ENCODE data around the gene TRIM8. TPM values are rescaled to one million over a fixed set of nuclear protein-coding genes. Genes with fewer than 3 reads are reported as not detected.
A peak's percentile ranks its signal among the peaks of the same experiment; 100 is the strongest.

The TRIM8 gene
- polyA plus RNA-seq, 3 donors: 39.4 to 183 (median 41.4) TPM

DNA sequence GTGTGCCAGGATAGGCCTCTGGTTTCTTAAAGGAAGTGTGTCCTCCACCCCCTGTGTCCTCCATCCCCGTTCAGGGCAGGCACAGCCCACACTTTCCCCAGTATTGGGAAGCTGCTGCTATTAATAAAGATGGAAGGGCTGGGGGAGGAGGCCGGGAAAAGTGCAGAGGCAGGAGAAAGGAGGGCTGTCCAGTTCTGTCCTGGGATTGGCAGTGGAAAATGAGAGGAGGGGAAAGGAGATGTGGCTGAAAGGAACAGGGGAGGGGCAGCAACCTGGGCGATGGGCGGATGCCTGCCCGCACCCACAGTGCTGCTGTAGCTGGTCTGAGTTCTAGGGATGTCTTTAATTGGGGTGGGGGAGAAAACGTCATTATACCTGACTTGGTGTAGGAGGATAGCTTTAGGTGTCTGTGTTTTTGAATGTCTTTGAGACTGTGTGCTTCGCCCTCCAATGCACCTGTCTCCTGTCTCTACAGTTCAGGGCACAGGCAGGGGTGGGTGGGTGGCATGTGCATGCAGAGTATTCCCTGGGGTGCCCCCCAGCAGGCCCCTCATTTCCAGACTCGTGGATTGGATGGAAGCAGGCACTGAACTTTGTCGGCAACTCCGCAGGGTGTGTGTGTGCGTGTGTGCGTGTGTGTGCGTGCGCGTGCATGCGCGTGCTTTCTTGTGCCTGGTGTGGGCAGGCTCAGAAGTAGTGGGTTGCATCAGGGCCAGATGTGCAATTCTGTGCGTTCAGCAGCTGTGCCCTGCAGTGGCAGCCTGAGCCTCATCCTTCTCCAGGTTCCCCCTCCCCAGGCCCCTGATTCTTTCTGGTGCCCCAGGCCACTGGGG, 2.5 kb downstream of the TRIM8 start:
- H3K4me3 ChIP-seq (replicated peaks in 1 of 3; ENCODE audit: low read depth in 2 of 3, low read length in 3 of 3): peak overlapping the region; percentile 71 to 99 (median 76)
- no peaks in the 10 kb centered on the region for H3K27me3 ChIP-seq (ENCODE audit: control insufficient read depth in 2 of 2, insufficient read depth in 2 of 2, low read length in 2 of 2)
- 12% methylated on average over 16 of the region's 18 CpGs for WGBS (ENCODE audit: insufficient coverage)
- peaks cover 0 to 3% (median 0%) of the 10 kb centered on the region in 3 donors for H3K27me3 Mint-ChIP-seq (ENCODE audit: low read depth in 3 of 3)
- peaks cover 17 to 18% of the 10 kb centered on the region in 2 donors for H3K36me3 ChIP-seq (replicated peaks in 1 of 2; ENCODE audit: control insufficient read depth in 1 of 2, insufficient read depth in 2 of 2, low read length in 2 of 2)
- peaks cover 54 to 56% of the 10 kb centered on the region in 2 donors for H3K4me1 ChIP-seq (ENCODE audit: control insufficient read depth in 1 of 2, insufficient read depth in 2 of 2, low read length in 2 of 2)
- H3K4me2 ChIP-seq (replicated peaks; ENCODE audit: extremely low read depth, low read length, poor library complexity, severe bottlenecking): peak overlapping the region; percentile 89
- no peaks in the 10 kb centered on the region for H3K9me3 ChIP-seq (replicated peaks in 1 of 2; ENCODE audit: control insufficient read depth in 1 of 2, insufficient read depth in 1 of 2, low read length in 2 of 2)
- peak in 2 of 3 donors; percentile 57 to 60 for DNase-seq
- H4K20me1 ChIP-seq (ENCODE audit: insufficient read depth, low read length): peaks cover 66% of the 10 kb centered on the region
- peak overlapping the region; percentile 99 for H3K4me3 Mint-ChIP-seq
- H3K4me1 Mint-ChIP-seq: peaks cover 55% of the 10 kb centered on the region
- H3K9me3 Mint-ChIP-seq: peaks cover 0 to 2% (median 0%) of the 10 kb centered on the region in 7 donors
- H3K27ac ChIP-seq (ENCODE audit: low read depth in 1 of 2, low read length in 2 of 2): peak overlapping the region; percentile 87 to 99
- peaks cover 95% of the 10 kb centered on the region for H3K79me2 ChIP-seq (ENCODE audit: insufficient read depth, low read length)
- peak overlapping the region; percentile 98 to 100 (median 99) for H3K27ac Mint-ChIP-seq
- intact Hi-C loops (cut with micrococcal nuclease): loop anchor here (2.0 to 5.0 kb wide), 2 partner anchors 28 to 65 kb away; partner anchors contain the start of genes ARL3 (in 1 of the 2) and SFXN2 (in 1 of the 2)
- H2AFZ ChIP-seq (ENCODE audit: insufficient read depth, low read depth, low read length, poor library complexity, severe bottlenecking): no peak overlapping the region
- TF ChIP-seq, protein P1, sequence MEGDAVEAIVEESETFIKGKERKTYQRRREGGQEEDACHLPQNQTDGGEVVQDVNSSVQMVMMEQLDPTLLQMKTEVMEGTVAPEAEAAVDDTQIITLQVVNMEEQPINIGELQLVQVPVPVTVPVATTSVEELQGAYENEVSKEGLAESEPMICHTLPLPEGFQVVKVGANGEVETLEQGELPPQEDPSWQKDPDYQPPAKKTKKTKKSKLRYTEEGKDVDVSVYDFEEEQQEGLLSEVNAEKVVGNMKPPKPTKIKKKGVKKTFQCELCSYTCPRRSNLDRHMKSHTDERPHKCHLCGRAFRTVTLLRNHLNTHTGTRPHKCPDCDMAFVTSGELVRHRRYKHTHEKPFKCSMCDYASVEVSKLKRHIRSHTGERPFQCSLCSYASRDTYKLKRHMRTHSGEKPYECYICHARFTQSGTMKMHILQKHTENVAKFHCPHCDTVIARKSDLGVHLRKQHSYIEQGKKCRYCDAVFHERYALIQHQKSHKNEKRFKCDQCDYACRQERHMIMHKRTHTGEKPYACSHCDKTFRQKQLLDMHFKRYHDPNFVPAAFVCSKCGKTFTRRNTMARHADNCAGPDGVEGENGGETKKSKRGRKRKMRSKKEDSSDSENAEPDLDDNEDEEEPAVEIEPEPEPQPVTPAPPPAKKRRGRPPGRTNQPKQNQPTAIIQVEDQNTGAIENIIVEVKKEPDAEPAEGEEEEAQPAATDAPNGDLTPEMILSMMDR (IDR thresholded peaks at IDR 0.05): no peak
- H3K36me3 Mint-ChIP-seq: peaks cover 24 to 44% of the 10 kb centered on the region in 2 donors
- peak overlapping the region; percentile 96 for H3K9ac ChIP-seq (ENCODE audit: insufficient read depth, low read length, poor library complexity, severe bottlenecking)

- Histone ChIP-seq H3K9ac (ENCODE audit: insufficient read depth, low read length, poor library complexity, severe bottlenecking) (peak overlapping the region; percentile 96), H2AFZ (ENCODE audit: insufficient read depth, low read depth, low read length, poor library complexity, severe bottlenecking) (no peak overlapping the region), H3K4me2 (replicated peaks; ENCODE audit: extremely low read depth, low read length, poor library complexity, severe bottlenecking) (peak overlapping the region; percentile 89), H3K9me3 (replicated peaks in 1 of 2; ENCODE audit: control insufficient read depth in 1 of 2, insufficient read depth in 1 of 2, low read length in 2 of 2) (no peaks in the 10 kb centered on the region), H3K27ac (ENCODE audit: low read depth in 1 of 2, low read length in 2 of 2) (peak overlapping the region; percentile 87 to 99), H3K27me3 (ENCODE audit: control insufficient read depth in 2 of 2, insufficient read depth in 2 of 2, low read length in 2 of 2) (no peaks in the 10 kb centered on the region), H3K79me2 (ENCODE audit: insufficient read depth, low read length) (peaks cover 99% of the 10 kb centered on the region), H3K4me3 (replicated peaks in 1 of 3; ENCODE audit: low read depth in 2 of 3, low read length in 3 of 3) (peak overlapping the region; percentile 71 to 99 (median 76)), H3K36me3 (replicated peaks in 1 of 2; ENCODE audit: control insufficient read depth in 1 of 2, insufficient read depth in 2 of 2, low read length in 2 of 2) (peaks cover 19 to 23% of the 10 kb centered on the region in 2 donors), H4K20me1 (ENCODE audit: insufficient read depth, low read length) (peaks cover 74% of the 10 kb centered on the region), H3K4me1 (ENCODE audit: control insufficient read depth in 1 of 2, insufficient read depth in 2 of 2, low read length in 2 of 2) (peaks cover 62 to 63% of the 10 kb centered on the region in 2 donors)
- no peak for DNase-seq
- TF ChIP-seq, protein P1 (IDR thresholded peaks at IDR 0.05): no peak
- Mint-ChIP-seq H3K9me3 (peaks cover 0 to 2% (median 0%) of the 10 kb centered on the region in 7 donors), H3K27ac (peak overlapping the region; percentile 76 to 100 (median 99)), H3K36me3 (peaks cover 26 to 52% of the 10 kb centered on the region in 2 donors), H3K27me3 (ENCODE audit: low read depth in 3 of 3) (peaks cover 0 to 3% (median 0%) of the 10 kb centered on the region in 3 donors), H3K4me3 (peak overlapping the region; percentile 99), H3K4me1 (peaks cover 62% of the 10 kb centered on the region)
- intact Hi-C loops (cut with micrococcal nuclease): loop anchor here (2.0 to 5.0 kb wide), 2 partner anchors 27 to 65 kb away; partner anchors contain the start of genes ARL3 (in 1 of the 2) and SFXN2 (in 1 of the 2)
- 82% methylated on average over 6 of the region's 7 CpGs for WGBS (ENCODE audit: insufficient coverage)
These were observed 3.4 kb downstream of the TRIM8 start for GRCh38 chr10:102647443-102648268.
